Loucy (cell line): ENCODE data around the gene COL26A1.

ENCODE experiments used
- H2AFZ ChIP-seq: fragments of 200-600 bp; sonication (generic); 2 replicates; pipeline ENCODE4 v1.6.0; 2016; ENCODE audit warnings: antibody characterized with exemption, mild to moderate bottlenecking, low read length, moderate library complexity
- H3F3A ChIP-seq: fragments of 200-600 bp; 2 replicates; pipeline ENCODE4 v1.6.0; 2016; ENCODE audit warnings: antibody characterized with exemption, low read depth, mild to moderate bottlenecking
- H3K27me3 ChIP-seq: fragments of 200-600 bp; sonication (generic); 2 replicates; pipeline ENCODE4 v1.6.1; 2014; ENCODE audit warnings: low read length, mild to moderate bottlenecking; ENCODE audit not compliant: insufficient read depth, poor library complexity, severe bottlenecking
- H3K36me3 ChIP-seq: fragments of 200-600 bp; sonication (generic); 2 replicates; pipeline ENCODE4 v1.6.1; 2016; ENCODE audit warnings: low read length; ENCODE audit not compliant: insufficient read depth
- H3K4me1 ChIP-seq: fragments of 200-600 bp; sonication (generic); 2 replicates; pipeline ENCODE4 v1.5.1; 2014; ENCODE audit warnings: low read length, mild to moderate bottlenecking; ENCODE audit not compliant: insufficient read depth, poor library complexity, severe bottlenecking
- H3K4me2 ChIP-seq: fragments of 200-600 bp; sonication (generic); 2 replicates; pipeline ENCODE4 v1.6.0; 2014; ENCODE audit warnings: antibody characterized with exemption, low read length, low read depth, mild to moderate bottlenecking; ENCODE audit not compliant: poor library complexity, severe bottlenecking
- H3K4me3 ChIP-seq: fragments of 200-600 bp; sonication (generic); 2 replicates; pipeline ENCODE4 v1.5.1; 2014; ENCODE audit warnings: low read length, mild to moderate bottlenecking, mixed read lengths; ENCODE audit not compliant: poor library complexity, severe bottlenecking
- H3K79me2 ChIP-seq: fragments of 200-600 bp; sonication (generic); 2 replicates; pipeline ENCODE4 v1.6.1; 2014; ENCODE audit warnings: low read length; ENCODE audit not compliant: insufficient read depth
- H3K9ac ChIP-seq: fragments of 200-600 bp; sonication (generic); 2 replicates; pipeline ENCODE4 v1.6.0; 2014; ENCODE audit warnings: mild to moderate bottlenecking, low read depth, low read length, moderate library complexity; ENCODE audit not compliant: poor library complexity, severe bottlenecking
- H3K9me2 ChIP-seq: fragments of 200-600 bp; sonication (generic); replicated peaks from 2 replicates; pipeline ENCODE4 v1.6.1; 2016; ENCODE audit warnings: low read depth, low read length, mixed read lengths
- H3K9me3 ChIP-seq: fragments of 200-600 bp; sonication (generic); 2 replicates; pipeline ENCODE4 v1.6.1; 2014; ENCODE audit warnings: mild to moderate bottlenecking, antibody characterized with exemption, low read length, low read depth; ENCODE audit not compliant: insufficient read depth
- H4K20me1 ChIP-seq: fragments of 200-600 bp; sonication (generic); 2 replicates; pipeline ENCODE4 v1.6.0; 2014; ENCODE audit warnings: antibody characterized with exemption, low read length, mild to moderate bottlenecking; ENCODE audit not compliant: insufficient read depth, poor library complexity, severe bottlenecking
- CTCF ChIP-seq: fragments of 200-600 bp; sonication (generic); conservative IDR thresholded peaks from 2 replicates; pipeline ENCODE4 v1.5.1; 2014; ENCODE audit warnings: mild to moderate bottlenecking, antibody characterized with exemption, low read length
- EZH2phosphoT487 ChIP-seq: fragments of 200-600 bp; IDR thresholded peaks from 2 replicates; pipeline ENCODE4 v1.6.1; 2018; ENCODE audit warnings: antibody characterized with exemption, mild to moderate bottlenecking, moderate library complexity, borderline replicate concordance

The COL26A1 gene

GRCh38 chr7:101486433-101487104 lies 123.9 kb downstream of the COL26A1 start:
- H2AFZ ChIP-seq: no peak overlapping the region

GRCh38 chr7:101487105-101487458 lies 124.4 kb downstream of the COL26A1 start:
- H3K79me2 ChIP-seq: no peaks in the 10 kb centered on the region
- H3K9me3 ChIP-seq: no peaks in the 10 kb centered on the region
- no peaks in the 10 kb centered on the region for H3K27me3 ChIP-seq
- TF ChIP-seq EZH2phosphoT487: no peak
- TF ChIP-seq CTCF: no peak
- no peak overlapping the region for H3K4me2 ChIP-seq
- no peaks in the 10 kb centered on the region for H3K36me3 ChIP-seq
- peaks cover 4% of the 10 kb centered on the region for H3K4me1 ChIP-seq
- no peaks in the 10 kb centered on the region for H3K9me2 ChIP-seq
- no peak overlapping the region for H2AFZ ChIP-seq
- H3K9ac ChIP-seq: no peak overlapping the region
- H3F3A ChIP-seq: no peaks in the 10 kb centered on the region
- no peaks in the 10 kb centered on the region for H4K20me1 ChIP-seq
- H3K4me3 ChIP-seq: no peak overlapping the region

More at GRCh38 chr7:101486433-101487104, 123.9 kb downstream of the COL26A1 start:
- peaks cover 4% of the 10 kb centered on the region for H3K4me1 ChIP-seq
- H3F3A ChIP-seq: no peaks in the 10 kb centered on the region
- H3K79me2 ChIP-seq: no peaks in the 10 kb centered on the region
- H4K20me1 ChIP-seq: no peaks in the 10 kb centered on the region
- TF ChIP-seq CTCF (no peak), EZH2phosphoT487 (no peak)
- no peaks in the 10 kb centered on the region for H3K27me3 ChIP-seq
- H3K9me2 ChIP-seq: no peaks in the 10 kb centered on the region
- no peak overlapping the region for H3K9ac ChIP-seq
- H3K36me3 ChIP-seq: no peaks in the 10 kb centered on the region
- H3K9me3 ChIP-seq: no peaks in the 10 kb centered on the region
- H3K4me3 ChIP-seq: no peak overlapping the region
- no peak overlapping the region for H3K4me2 ChIP-seq

GRCh38 chr7:101487753-101488152 lies 125.1 kb downstream of the COL26A1 start:
- no peaks in the 10 kb centered on the region for H3K36me3 ChIP-seq
- no peaks in the 10 kb centered on the region for H3K79me2 ChIP-seq
- TF ChIP-seq EZH2phosphoT487: no peak
- TF ChIP-seq CTCF: no peak
- no peak overlapping the region for H3K4me2 ChIP-seq
- no peaks in the 10 kb centered on the region for H4K20me1 ChIP-seq
- H3K9me3 ChIP-seq: no peaks in the 10 kb centered on the region
- H3K4me1 ChIP-seq: no peaks in the 10 kb centered on the region
- H3K9me2 ChIP-seq: no peaks in the 10 kb centered on the region
- H3K4me3 ChIP-seq: no peak overlapping the region
- no peaks in the 10 kb centered on the region for H3K27me3 ChIP-seq
- no peak overlapping the region for H3K9ac ChIP-seq
- H3F3A ChIP-seq: no peaks in the 10 kb centered on the region
- no peak overlapping the region for H2AFZ ChIP-seq
